Ectodermal cell (in vitro differentiated cells): ENCODE measurements around the gene PALM3.

Experiments used
- H3K27ac ChIP-seq: 2 replicates; pipeline ENCODE4 v1.7.0; 2013; ENCODE audit warnings: mild to moderate bottlenecking, low read depth, low read length; ENCODE audit not compliant: insufficient read depth, poor library complexity, severe bottlenecking
- H3K27me3 ChIP-seq: 2 replicates; pipeline ENCODE4 v1.7.0; 2013; ENCODE audit warnings: mild to moderate bottlenecking, low read length; ENCODE audit not compliant: insufficient read depth, control insufficient read depth, poor library complexity, severe bottlenecking
- H3K36me3 ChIP-seq: one replicate; pipeline ENCODE4 v1.7.0; 2013; ENCODE audit warnings: low read length; ENCODE audit not compliant: control insufficient read depth, insufficient read depth
- H3K4me1 ChIP-seq: one replicate; pipeline ENCODE4 v1.7.0; 2013; ENCODE audit warnings: low read length; ENCODE audit not compliant: control insufficient read depth, insufficient read depth
- H3K4me3 ChIP-seq: 2 replicates; pipeline ENCODE4 v1.7.0; 2013; ENCODE audit warnings: low read depth, low read length, control low read depth; ENCODE audit not compliant: insufficient read depth
- H3K9me3 ChIP-seq: 2 replicates; pipeline ENCODE4 v1.7.0; 2013; ENCODE audit warnings: mild to moderate bottlenecking, low read length, moderate library complexity; ENCODE audit not compliant: control insufficient read depth
- WGBS, 2 experiments: methylation state at CpG; one replicate each; pipeline ENCODE4 v1.1.7; 2013; ENCODE audit warnings: missing lambda C conversion rate in 2 of 2; 5-methylcytosine and 5-hydroxymethylcytosine counted together

Gene PALM3

GRCh38 chr19:14073925-14074838, 12.3 kb upstream of the PALM3 start:
- Histone ChIP-seq H3K36me3 (no peaks in the 10 kb centered on the region), H3K27ac (no peak overlapping the region), H3K4me3 (peak overlapping the region; percentile 56), H3K9me3 (no peaks in the 10 kb centered on the region), H3K27me3 (peaks cover 58% of the 10 kb centered on the region), H3K4me1 (peaks cover 3% of the 10 kb centered on the region)
- WGBS, 2 experiments: 11 to 12% methylated on average over 43 to 44 of the region's 44 CpGs

DNA sequence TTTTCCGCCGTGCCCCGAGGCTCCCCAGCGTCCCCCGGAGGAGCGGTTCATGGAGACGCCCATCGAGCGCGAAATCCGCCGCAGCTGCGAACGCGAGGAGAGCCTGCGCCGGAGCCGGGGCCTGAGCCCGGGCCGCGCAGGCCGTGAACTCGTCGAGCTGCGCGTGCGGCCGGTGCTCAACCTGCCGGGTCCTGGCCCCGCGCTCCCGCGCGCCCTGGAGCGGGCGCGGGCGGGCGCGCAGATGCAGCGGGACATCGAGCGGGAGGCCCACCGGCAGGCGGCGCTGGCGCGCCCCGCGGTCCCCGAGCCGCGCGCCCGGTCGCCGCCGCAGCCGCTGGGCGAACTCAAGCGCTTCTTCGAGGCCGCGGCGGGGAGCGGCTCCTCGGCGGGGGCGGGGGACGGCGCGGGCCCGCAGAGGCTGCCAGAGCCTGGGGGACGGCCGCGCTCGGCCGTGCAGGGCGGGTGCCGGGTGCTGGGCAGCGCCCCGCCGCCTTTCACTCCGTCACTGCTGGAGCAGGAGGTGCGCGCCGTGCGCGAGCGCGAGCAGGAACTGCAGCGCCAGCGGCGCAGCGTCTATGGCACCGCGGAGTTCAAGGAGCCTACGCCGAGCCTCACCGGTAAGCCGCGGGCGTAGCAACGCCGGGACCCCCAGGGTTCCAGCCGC, 11.5 kb upstream of the PALM3 start:
- peak overlapping the region; percentile 56 for H3K4me3 ChIP-seq
- no peaks in the 10 kb centered on the region for H3K9me3 ChIP-seq
- H3K27ac ChIP-seq: no peak overlapping the region
- WGBS, 2 experiments: 1% methylated on average over 106 of the region's 106 CpGs
- peaks cover 3% of the 10 kb centered on the region for H3K4me1 ChIP-seq
- no peaks in the 10 kb centered on the region for H3K36me3 ChIP-seq
- H3K27me3 ChIP-seq: peaks cover 58% of the 10 kb centered on the region

- 4 to 5% methylated on average over 51 of the region's 51 CpGs for WGBS, 2 experiments
- Histone ChIP-seq H3K36me3 (no peaks in the 10 kb centered on the region), H3K27ac (no peak within 1 kb of the TSS), H3K4me3 (peak within 1 kb of the TSS; percentile 56), H3K27me3 (peaks cover 58% of the 10 kb centered on the region), H3K4me1 (peaks cover 3% of the 10 kb centered on the region), H3K9me3 (no peaks in the 10 kb centered on the region)
Observed at GRCh38 chr19:14072535-14073260, 10.8 kb upstream of the PALM3 start, which contains the start of gene MISP3. MISP3 (plus strand) TSS chr19:14072786; CDS start chr19:14073310, 524 bp downstream.

DNA sequence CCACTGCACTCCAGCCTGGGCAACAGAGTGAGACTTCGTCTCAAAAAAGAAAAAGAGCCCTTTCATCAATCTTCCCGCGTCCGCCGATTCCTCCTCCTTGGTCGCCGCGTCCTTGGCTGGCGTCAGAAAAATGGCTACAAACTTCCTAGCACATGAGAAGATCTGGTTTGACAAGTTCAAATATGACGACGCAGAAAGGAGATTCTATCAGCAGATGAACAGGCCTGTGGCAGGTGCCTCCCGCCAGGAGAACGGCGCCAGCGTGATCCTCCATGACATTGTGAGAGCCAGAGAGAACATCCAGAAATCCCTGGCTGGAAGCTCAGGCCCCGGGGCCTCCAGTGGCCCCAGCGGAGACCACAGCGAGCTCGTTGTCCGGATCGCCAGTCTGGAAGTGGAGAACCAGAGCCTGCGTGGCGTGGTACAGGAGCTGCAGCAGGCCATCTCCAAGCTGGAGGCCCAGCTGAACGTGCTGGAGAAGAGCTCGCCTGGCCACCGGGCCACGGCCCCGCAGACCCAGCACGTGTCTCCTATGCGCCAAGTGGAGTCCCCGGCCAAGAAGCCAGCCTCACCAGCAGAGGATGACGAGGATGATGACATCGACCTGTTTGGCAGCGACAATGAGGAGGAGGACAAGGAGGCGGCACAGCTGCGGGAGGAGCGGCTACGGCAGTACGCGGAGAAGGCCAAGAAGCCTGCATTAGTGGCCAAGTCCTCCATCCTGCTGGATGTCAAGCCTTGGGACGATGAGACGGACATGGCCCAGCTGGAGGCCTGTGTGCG, 8.6 kb upstream of the PALM3 start:
- WGBS, 2 experiments: 94 to 95% methylated on average over 43 of the region's 43 CpGs

GRCh38 chr19:14066134-14066533, 4.3 kb upstream of the PALM3 start:
- Histone ChIP-seq H3K4me3 (no peak overlapping the region), H3K9me3 (no peaks in the 10 kb centered on the region), H3K36me3 (no peaks in the 10 kb centered on the region), H3K27ac (no peak overlapping the region), H3K27me3 (peaks cover 4% of the 10 kb centered on the region), H3K4me1 (no peaks in the 10 kb centered on the region)
- WGBS, 2 experiments: 60 to 72% methylated on average over 2 of the region's 2 CpGs

More for the DNA sequence above, 8.6 kb upstream of the PALM3 start:
- Histone ChIP-seq H3K27ac (no peak overlapping the region), H3K36me3 (no peaks in the 10 kb centered on the region), H3K4me3 (no peak overlapping the region), H3K4me1 (peaks cover 3% of the 10 kb centered on the region), H3K9me3 (no peaks in the 10 kb centered on the region), H3K27me3 (peaks cover 44% of the 10 kb centered on the region)

GRCh38 chr19:14063105-14063504, 1.2 kb upstream of the PALM3 start:
- Histone ChIP-seq H3K9me3 (no peaks in the 10 kb centered on the region), H3K36me3 (no peaks in the 10 kb centered on the region), H3K4me3 (no peak overlapping the region), H3K27me3 (peaks cover 16% of the 10 kb centered on the region), H3K4me1 (peaks cover 4% of the 10 kb centered on the region), H3K27ac (no peak overlapping the region)
- 92 to 93% methylated on average over 7 of the region's 7 CpGs for WGBS, 2 experiments

- no peaks in the 10 kb centered on the region for H3K9me3 ChIP-seq
- WGBS, 2 experiments: 89 to 94% methylated on average over 5 of the region's 5 CpGs
- peaks cover 21% of the 10 kb centered on the region for H3K27me3 ChIP-seq
- H3K36me3 ChIP-seq: no peaks in the 10 kb centered on the region
- H3K4me3 ChIP-seq: no peak overlapping the region
- no peak overlapping the region for H3K27ac ChIP-seq
- peaks cover 4% of the 10 kb centered on the region for H3K4me1 ChIP-seq
Observed at GRCh38 chr19:14062558-14062855, 631 bp upstream of the PALM3 start.

- H3K4me3 ChIP-seq: no peak overlapping the region
- H3K4me1 ChIP-seq: peaks cover 4% of the 10 kb centered on the region
- peaks cover 33% of the 10 kb centered on the region for H3K27me3 ChIP-seq
- no peak overlapping the region for H3K27ac ChIP-seq
- no peaks in the 10 kb centered on the region for H3K36me3 ChIP-seq
- WGBS, 2 experiments: 75 to 77% methylated on average over 9 of the region's 9 CpGs
- H3K9me3 ChIP-seq: no peaks in the 10 kb centered on the region
Observed at GRCh38 chr19:14061081-14061749, 661 bp downstream of the PALM3 start.

- H3K27ac ChIP-seq: no peak overlapping the region
- no peaks in the 10 kb centered on the region for H3K9me3 ChIP-seq
- H3K4me1 ChIP-seq: peaks cover 4% of the 10 kb centered on the region
- 60 to 67% methylated on average over 8 of the region's 8 CpGs for WGBS, 2 experiments
- no peaks in the 10 kb centered on the region for H3K36me3 ChIP-seq
- H3K27me3 ChIP-seq: peaks cover 34% of the 10 kb centered on the region
- H3K4me3 ChIP-seq: no peak overlapping the region
Observed at GRCh38 chr19:14059652-14060155, 2.2 kb downstream of the PALM3 start.
